GM18519 (cell line): ENCODE data around the gene R3HCC1L.

Experiments used
- ATAC-seq: cut with Tn5 transposase; IDR thresholded peaks from one replicate; pipeline ENCODE4 v1.9.1; 2021; ENCODE audit warnings: mild to moderate bottlenecking, moderate library complexity; ENCODE audit not compliant: unreplicated experiment, low FRiP score

R3HCC1L gene

DNA sequence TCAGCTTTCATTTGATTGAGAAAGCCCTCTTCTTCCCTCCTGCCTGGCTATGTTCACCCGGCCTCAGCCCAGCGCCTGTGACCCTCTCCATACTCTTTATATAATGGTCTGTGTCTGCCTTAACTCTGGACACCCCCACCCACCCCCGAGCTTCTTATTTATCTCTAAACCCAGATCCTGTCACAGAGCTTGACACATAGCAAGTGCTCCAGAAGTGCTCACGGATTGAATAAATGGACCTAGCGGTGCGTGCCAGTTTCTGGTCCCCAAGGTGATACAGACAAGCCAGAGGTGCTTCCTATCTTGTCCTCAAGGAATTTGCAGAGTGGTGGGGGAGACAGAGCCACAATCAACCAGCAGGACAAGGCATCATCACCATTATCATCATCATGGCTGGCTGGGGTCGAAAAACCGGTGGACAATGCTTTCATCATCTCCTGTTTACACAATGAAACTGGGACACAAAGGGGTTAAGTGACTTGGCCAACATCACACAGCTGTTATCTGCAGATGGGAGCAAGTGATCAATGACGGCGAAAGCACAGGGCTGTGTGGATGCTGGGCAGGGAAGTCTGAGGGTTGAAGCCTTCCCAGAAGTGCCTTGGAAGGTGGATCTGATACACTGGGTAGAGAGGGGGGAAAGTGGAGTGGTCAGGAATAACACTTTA, 135.8 kb downstream of the R3HCC1L start:
- ATAC-seq: no peak

- ATAC-seq: no peak
Measured at GRCh38 chr10:98270786-98271185, 136.3 kb downstream of the R3HCC1L start.

DNA sequence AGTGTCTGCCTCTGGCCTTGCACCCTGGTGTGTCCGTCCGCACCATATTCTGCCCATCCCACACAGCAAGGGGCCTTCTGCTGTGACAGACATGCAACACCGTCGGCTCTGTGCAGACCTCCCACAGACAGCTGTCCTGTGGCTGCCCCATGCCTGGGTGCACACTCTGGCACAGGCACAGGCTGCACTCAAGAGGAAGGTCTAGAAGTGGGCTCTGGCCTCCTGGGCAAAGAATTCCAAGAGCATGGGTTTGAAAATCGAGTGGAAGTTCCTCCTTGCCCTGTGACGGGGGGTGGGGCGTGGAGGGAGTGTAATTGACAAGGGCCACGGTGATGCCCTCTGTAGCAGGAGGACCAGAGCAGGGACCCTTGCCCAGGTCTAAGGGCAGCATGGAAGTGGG, 137.8 kb downstream of the R3HCC1L start:
- ATAC-seq: no peak

DNA sequence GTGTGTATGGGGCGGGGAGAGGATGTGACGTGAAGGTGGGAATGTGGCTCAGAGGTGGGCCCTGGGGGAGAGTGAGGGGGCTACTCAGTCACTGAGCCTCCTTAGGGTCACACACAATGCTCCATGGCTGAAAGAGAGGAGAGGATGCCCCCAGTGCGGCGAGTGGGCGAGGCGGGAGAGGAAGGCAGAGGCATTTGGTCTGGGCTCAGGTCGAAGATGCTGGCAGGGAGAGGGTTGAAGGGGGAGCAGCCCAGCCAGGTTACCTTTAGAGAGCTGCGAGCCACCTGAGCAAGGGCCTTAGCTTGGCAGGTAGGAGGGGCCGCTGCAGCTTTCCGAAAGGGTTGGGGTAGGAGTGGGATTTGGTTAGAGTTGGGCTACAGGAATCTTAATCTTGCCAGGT, 138.2 kb downstream of the R3HCC1L start:
- no peak for ATAC-seq

- no peak for ATAC-seq
Measured at GRCh38 chr10:98273057-98273850, 138.8 kb downstream of the R3HCC1L start.

DNA sequence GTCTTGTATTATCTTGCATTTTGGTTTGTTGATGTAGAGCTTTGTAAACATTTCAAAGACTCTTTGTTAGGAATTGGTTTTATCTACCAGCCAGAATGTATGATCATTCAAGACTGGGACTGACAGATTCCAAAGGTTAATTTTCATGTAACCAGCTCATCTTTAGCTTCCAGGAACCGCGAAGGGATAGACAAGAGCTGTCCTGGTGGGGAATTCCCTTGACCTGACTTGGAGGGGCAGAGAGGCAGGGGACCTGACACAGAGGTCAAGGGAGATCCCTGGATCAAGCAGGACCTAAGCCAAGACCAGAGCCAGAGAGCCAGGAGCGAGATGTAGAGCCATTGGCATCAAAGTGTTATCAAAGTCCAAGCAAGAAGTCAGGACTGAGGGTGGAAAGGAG, 140.1 kb downstream of the R3HCC1L start:
- ATAC-seq: no peak

DNA sequence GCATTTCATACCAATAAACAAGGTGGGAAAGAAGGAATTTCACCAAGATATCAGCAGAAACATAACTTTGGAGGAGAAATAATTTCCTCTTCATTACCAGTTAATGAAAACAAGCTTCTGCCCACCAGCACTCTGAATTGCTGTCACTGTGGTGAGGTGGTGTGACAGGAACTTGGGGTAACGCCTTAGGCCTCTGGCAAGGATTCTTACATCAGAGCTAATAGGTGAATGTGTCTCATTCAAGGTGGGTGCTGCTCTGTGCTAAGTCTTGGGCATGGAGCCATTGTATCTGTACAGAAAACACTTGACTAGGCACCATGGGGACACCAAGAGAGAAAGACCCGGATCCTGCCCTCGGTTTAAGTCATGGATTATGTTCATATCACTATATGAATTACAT, 141.9 kb downstream of the R3HCC1L start:
- ATAC-seq: no peak

- ATAC-seq: no peak
Measured at GRCh38 chr10:98285416-98285815, 151.0 kb downstream of the R3HCC1L start.

- ATAC-seq: no peak
Measured at GRCh38 chr10:98286419-98286818, 152.0 kb downstream of the R3HCC1L start.

GRCh38 chr10:98287321-98287720, 152.9 kb downstream of the R3HCC1L start:
- ATAC-seq: no peak

DNA sequence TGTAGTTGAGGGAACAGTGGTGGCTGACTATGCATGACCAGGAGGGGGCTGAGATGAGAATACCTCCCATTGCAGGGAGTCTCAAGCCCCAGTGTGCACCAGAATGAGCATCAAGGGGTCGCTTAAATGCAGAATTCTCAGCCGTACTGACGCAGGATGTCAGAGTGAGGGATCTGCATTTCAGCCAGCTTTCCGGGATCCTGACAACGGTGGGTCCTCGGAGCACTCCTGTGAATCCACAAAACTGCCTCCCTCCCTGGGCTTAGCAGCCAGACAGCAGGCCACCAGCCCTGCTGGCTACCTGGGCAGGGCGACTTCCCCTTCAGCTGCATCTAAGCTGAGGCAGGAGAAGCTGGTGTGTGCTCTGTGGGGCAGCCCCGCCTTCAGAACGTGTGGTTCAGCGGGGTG, 155.3 kb downstream of the R3HCC1L start:
- no peak for ATAC-seq

DNA sequence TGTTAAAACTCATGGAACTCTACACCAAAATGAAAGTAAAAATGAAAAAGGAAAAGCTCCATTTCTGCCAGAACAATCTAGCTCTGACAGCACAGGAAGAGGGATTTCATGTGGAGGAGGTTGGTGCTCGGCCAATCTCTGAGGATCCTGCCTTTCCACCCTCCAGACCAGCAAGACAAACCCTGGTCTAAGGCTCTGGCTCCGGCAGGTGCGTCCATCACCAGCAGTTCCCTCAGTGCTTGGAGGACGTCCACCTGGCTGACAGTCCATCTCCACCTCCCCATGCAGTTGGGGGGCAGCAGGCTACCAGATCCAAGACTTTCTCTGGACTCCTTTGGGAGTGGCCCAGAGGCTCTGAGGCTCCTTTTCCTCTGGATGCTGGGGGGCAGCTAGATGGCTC, 158.5 kb downstream of the R3HCC1L start:
- no peak for ATAC-seq

- no peak for ATAC-seq
Measured at GRCh38 chr10:98293550-98294269, 159.3 kb downstream of the R3HCC1L start.

DNA sequence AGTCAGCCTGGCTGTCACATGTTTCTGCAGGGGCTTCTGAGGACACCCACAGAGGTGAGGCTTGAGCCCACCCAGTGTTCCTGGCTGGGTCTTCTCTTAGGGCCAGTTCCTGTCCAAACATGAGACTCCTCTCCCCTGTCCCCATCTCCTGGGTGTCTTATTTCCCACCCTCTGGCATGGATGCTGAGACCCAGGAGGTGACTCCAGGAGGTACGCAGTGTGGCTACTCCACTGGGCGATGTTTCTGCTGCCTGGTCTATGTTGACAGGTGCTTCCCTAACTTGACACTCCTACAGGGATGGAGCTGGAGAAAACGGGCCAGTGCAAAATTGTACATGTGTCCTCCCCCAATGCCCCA, 159.8 kb downstream of the R3HCC1L start:
- no peak for ATAC-seq
